Esophagus muscularis mucosa (tissue), 4 donors: ENCODE measurements around the gene UBQLN4. TPM values are rescaled to one million over a fixed set of nuclear protein-coding genes. Genes with fewer than 3 reads are reported as not detected.

Experiments used
- DNase-seq: peaks from one replicate; pipeline ENCODE4 v3.0.0-alpha.2; 2017; ENCODE audit errors: extremely low spot score
- H3K27ac ChIP-seq, 4 donors: fragments of 200-600 bp; sonication (generic); replicated peaks in 1 of 4; 1 replicate in 3 of 4; 2 replicates in 1 of 4; pipeline ENCODE4 v1.5.1; 2016 to 2019; ENCODE audit warnings: mild to moderate bottlenecking in 1 of 4
- H3K27me3 ChIP-seq, 4 donors: fragments of 200-600 bp; sonication (generic); one replicate each; pipeline versions ENCODE4 v1.5.1 to v1.6.0; 2016 to 2019
- H3K36me3 ChIP-seq, 4 donors: fragments of 200-600 bp; sonication (generic); one replicate each; pipeline ENCODE4 v1.5.1; 2016 to 2019
- H3K4me1 ChIP-seq, 4 donors: fragments of 200-600 bp; sonication (generic); one replicate each; pipeline ENCODE4 v1.5.1; 2016 to 2019
- H3K4me3 ChIP-seq, 4 donors: fragments of 200-600 bp; sonication (generic); 1 replicate in 2 of 4; 2 replicates in 2 of 4; pipeline ENCODE4 v1.5.1; 2016 to 2019; ENCODE audit warnings: mild to moderate bottlenecking in 4 of 4, moderate library complexity in 1 of 4
- H3K9me3 ChIP-seq, 4 donors: fragments of 200-600 bp; sonication (generic); 1 replicate in 3 of 4; 2 replicates in 1 of 4; pipeline ENCODE4 v1.5.1; 2016 to 2019
- EP300 ChIP-seq: sonication (generic); formaldehyde crosslinking; IDR thresholded peaks from one replicate; pipeline ENCODE4 v1.6.1; 2017; ENCODE audit warnings: antibody characterized with exemption
- POLR2A ChIP-seq: fragments of 450-650 bp; IDR thresholded peaks from one replicate; pipeline ENCODE4 v1.6.1; 2017; ENCODE audit warnings: antibody characterized with exemption, moderate library complexity, mild to moderate bottlenecking, low read depth
- POLR2AphosphoS5 ChIP-seq, 2 donors: sonication (generic); formaldehyde crosslinking; IDR thresholded peaks; one replicate each; pipeline ENCODE4 v1.6.1; 2017; ENCODE audit warnings: antibody characterized with exemption in 2 of 2
- WGBS: methylation state at CpG from one replicate; pipeline ENCODE4 v1.1.5; 2018; 5-methylcytosine and 5-hydroxymethylcytosine counted together
- intact Hi-C: fragments of 100-400 bp; cut with DNase I; formaldehyde crosslinking; loops from one replicate; pipeline ENCODE4 v1.15.1; 2023
- total RNA-seq, 4 donors: library from RNA; depleted of rRNA; stranded (reverse); fragments of >200 nt; gene quantifications; one replicate each; pipeline versions ENCODE4 v1.1.0 to v1.2.1, GENCODE V29; 2016
- TF ChIP-seq, protein P1 (sequence below), 3 experiments: fragments of 200-600 bp in 2 of 3; fragments of 450-650 bp in 1 of 3; sonication (generic) in 2 of 3; IDR thresholded peaks; one replicate each; pipeline ENCODE4 v1.5.1; 2017 to 2019; ENCODE audit warnings: antibody characterized with exemption in 3 of 3, mild to moderate bottlenecking in 2 of 3, moderate library complexity in 1 of 3

The UBQLN4 gene
- total RNA-seq, 4 donors from 2014 or later, result 17.4 to 33.3 (median 26.0) TPM

DNA sequence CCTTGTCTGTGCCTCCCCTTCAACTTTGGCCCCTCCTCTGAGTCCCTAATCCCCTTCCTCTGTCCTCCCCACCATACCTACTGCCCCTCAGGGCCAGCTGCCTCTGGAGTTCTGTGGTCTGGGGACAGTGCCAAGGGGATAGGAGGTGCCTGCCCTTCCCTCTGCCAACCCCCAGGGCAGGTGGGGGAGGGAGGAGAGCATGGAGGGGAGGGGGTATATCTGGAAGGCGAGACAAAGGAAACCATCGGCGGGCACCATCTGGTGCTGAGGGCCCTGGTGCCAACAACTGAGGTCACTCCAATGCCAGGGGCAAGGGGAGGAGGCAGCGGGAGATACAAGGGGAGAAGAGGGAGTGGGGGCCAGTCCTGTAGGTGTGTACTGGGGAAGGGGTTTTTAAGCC lies 16.9 kb upstream of the UBQLN4 start:
- Histone ChIP-seq H3K4me3 (no peak overlapping the region), H3K27ac (no peak overlapping the region), H3K4me1 (peaks cover under 1 to 11% (median 5%) of the 10 kb centered on the region in 4 donors), H3K9me3 (no peaks in the 10 kb centered on the region), H3K36me3 (no peaks in the 10 kb centered on the region), H3K27me3 (peaks cover 0 to 17% (median 0%) of the 10 kb centered on the region in 4 donors)
- TF ChIP-seq POLR2A, result no peak
- TF ChIP-seq EP300, result no peak
- no peak for TF ChIP-seq POLR2AphosphoS5 (IDR thresholded peaks at IDR 0.05)
- TF ChIP-seq, protein P1, sequence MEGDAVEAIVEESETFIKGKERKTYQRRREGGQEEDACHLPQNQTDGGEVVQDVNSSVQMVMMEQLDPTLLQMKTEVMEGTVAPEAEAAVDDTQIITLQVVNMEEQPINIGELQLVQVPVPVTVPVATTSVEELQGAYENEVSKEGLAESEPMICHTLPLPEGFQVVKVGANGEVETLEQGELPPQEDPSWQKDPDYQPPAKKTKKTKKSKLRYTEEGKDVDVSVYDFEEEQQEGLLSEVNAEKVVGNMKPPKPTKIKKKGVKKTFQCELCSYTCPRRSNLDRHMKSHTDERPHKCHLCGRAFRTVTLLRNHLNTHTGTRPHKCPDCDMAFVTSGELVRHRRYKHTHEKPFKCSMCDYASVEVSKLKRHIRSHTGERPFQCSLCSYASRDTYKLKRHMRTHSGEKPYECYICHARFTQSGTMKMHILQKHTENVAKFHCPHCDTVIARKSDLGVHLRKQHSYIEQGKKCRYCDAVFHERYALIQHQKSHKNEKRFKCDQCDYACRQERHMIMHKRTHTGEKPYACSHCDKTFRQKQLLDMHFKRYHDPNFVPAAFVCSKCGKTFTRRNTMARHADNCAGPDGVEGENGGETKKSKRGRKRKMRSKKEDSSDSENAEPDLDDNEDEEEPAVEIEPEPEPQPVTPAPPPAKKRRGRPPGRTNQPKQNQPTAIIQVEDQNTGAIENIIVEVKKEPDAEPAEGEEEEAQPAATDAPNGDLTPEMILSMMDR (IDR thresholded peaks at IDR 0.05), result no peak
- WGBS, result 81% methylated on average over 4 of the region's 4 CpGs
- intact Hi-C loops, result no loop called here
- no peak for DNase-seq

DNA sequence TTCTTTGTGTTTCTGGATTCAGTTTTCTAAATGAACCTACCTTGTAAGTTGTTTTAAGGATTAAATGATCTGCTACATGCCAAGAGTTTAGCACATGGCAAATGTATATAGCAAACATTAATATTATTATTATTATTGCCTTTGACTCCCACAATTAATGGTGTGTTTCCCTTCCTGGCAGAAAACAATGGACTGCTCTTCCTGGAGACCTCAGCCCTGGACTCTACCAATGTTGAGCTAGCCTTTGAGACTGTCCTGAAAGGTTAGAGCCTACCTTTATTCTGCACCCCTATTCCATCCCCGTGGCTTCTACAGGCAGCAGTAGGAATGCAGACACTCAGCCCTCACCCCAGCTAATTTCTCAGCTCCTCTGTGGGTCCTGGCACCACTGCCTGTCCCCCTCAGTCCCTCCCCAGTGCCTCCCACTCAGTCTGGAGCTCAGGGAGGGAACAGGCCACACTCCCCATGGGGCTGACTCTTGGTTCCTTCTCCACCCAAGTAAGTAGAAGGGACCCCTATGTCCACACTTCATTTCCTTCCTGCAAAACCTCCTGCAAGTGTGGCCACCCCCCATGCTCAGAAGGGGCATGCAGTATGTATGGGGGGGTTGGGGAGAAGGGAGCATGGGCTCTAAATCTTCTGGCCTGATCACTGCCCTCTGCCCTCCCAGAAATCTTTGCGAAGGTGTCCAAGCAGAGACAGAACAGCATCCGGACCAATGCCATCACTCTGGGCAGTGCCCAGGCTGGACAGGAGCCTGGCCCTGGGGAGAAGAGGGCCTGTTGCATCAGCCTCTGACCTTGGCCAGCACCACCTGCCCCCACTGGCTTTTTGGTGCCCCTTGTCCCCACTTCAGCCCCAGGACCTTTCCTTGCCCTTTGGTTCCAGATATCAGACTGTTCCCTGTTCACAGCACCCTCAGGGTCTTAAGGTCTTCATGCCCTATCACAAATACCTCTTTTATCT lies 16.2 kb upstream of the UBQLN4 start:
- Histone ChIP-seq H3K9me3 (no peaks in the 10 kb centered on the region), H3K27ac (no peak overlapping the region), H3K4me1 (peaks cover 0 to 3% (median 0%) of the 10 kb centered on the region in 4 donors), H3K27me3 (peaks cover 0 to 17% (median 0%) of the 10 kb centered on the region in 4 donors), H3K36me3 (no peaks in the 10 kb centered on the region), H3K4me3 (no peak overlapping the region)
- 88% methylated on average over 3 of the region's 3 CpGs for WGBS
- intact Hi-C loops, result no loop called here
- TF ChIP-seq, protein P1 (IDR thresholded peaks at IDR 0.05), result no peak
- TF ChIP-seq EP300, result no peak
- no peak for DNase-seq

DNA sequence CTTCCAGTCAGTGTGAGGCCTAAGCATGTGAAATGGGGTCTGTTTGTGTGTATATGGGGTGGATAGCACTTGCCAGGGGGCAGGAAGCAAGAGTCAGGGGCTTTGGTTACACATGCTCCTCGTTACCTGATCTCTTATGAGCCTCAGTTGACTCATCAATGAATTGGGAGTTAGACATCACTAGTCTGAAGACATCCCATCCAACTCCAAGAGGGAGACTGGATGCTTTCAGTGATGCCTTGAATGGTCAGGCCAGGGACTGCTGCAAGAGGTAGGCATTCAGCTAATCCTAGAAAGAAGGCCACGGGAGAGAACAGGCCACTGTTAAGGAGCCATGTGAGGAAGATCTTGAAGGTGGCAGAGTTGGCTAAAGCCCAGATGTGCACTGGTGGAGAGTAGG lies 13.7 kb upstream of the UBQLN4 start:
- H3K4me1 ChIP-seq, result no peaks in the 10 kb centered on the region
- no peak overlapping the region for H3K4me3 ChIP-seq
- no peaks in the 10 kb centered on the region for H3K9me3 ChIP-seq
- WGBS, result 85% methylated on average over 2 of the region's 2 CpGs
- H3K36me3 ChIP-seq, result no peaks in the 10 kb centered on the region
- no peak overlapping the region for H3K27ac ChIP-seq
- DNase-seq, result no peak
- H3K27me3 ChIP-seq, result peaks cover 0 to 17% (median 0%) of the 10 kb centered on the region in 4 donors
- intact Hi-C loops, result no loop called here
- TF ChIP-seq, protein P1 (IDR thresholded peaks at IDR 0.05), result no peak

DNA sequence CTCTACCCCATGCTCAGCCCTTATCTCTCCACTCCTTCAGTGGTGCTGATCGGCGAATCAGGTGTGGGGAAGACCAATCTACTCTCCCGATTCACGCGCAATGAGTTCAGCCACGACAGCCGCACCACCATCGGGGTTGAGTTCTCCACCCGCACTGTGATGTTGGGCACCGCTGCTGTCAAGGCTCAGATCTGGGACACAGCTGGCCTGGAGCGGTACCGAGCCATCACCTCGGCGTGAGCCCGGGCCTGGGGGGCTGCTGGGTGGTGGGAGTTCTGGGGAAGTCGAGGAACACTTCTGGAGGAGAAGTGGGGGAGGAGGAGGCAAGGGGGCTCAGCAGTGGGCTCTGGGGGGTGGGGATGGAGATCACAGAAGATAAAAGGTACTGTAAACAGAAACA lies 12.3 kb upstream of the UBQLN4 start:
- DNase-seq, result no peak
- intact Hi-C loops, result no loop called here
- TF ChIP-seq EP300, result no peak
- TF ChIP-seq POLR2AphosphoS5 (IDR thresholded peaks at IDR 0.05), result no peak
- WGBS, result 79% methylated on average over 16 of the region's 16 CpGs
- Histone ChIP-seq H3K27me3 (peaks cover 0 to 12% (median 0%) of the 10 kb centered on the region in 4 donors), H3K4me3 (no peak overlapping the region), H3K9me3 (no peaks in the 10 kb centered on the region), H3K36me3 (no peaks in the 10 kb centered on the region), H3K4me1 (no peaks in the 10 kb centered on the region), H3K27ac (no peak overlapping the region)

DNA sequence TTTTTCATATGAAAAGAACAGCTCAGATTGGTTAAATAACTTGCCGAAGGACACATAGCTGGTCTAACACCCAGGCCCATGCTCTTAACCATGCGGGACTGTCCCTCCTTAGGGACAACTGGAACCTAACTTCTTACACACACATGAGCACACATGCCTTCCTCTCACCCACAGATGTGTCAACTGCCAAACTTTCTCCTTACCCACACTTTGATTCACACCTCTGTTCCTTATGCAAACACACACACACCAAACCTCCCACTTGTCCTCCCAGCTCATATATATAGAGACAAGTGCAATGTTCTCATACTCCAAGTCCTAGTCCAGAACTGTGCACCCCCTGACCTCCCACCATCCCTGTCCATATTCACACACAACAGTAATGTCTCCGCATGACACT lies 11.6 kb upstream of the UBQLN4 start:
- WGBS, result 91% methylated on average over 3 of the region's 3 CpGs
- no peaks in the 10 kb centered on the region for H3K9me3 ChIP-seq
- no peak for TF ChIP-seq POLR2AphosphoS5 (IDR thresholded peaks at IDR 0.05)
- TF ChIP-seq, protein P1 (IDR thresholded peaks at IDR 0.05), result no peak
- TF ChIP-seq EP300, result no peak
- no peak for TF ChIP-seq POLR2A
- no peak overlapping the region for H3K4me3 ChIP-seq
- no peak overlapping the region for H3K27ac ChIP-seq
- no peaks in the 10 kb centered on the region for H3K4me1 ChIP-seq
- H3K36me3 ChIP-seq, result no peaks in the 10 kb centered on the region
- peaks cover 0 to 5% (median 0%) of the 10 kb centered on the region in 4 donors for H3K27me3 ChIP-seq
- DNase-seq, result no peak
- intact Hi-C loops, result no loop called here
